ENCODE data around the gene ISL2.

Gene ISL2

DNA sequence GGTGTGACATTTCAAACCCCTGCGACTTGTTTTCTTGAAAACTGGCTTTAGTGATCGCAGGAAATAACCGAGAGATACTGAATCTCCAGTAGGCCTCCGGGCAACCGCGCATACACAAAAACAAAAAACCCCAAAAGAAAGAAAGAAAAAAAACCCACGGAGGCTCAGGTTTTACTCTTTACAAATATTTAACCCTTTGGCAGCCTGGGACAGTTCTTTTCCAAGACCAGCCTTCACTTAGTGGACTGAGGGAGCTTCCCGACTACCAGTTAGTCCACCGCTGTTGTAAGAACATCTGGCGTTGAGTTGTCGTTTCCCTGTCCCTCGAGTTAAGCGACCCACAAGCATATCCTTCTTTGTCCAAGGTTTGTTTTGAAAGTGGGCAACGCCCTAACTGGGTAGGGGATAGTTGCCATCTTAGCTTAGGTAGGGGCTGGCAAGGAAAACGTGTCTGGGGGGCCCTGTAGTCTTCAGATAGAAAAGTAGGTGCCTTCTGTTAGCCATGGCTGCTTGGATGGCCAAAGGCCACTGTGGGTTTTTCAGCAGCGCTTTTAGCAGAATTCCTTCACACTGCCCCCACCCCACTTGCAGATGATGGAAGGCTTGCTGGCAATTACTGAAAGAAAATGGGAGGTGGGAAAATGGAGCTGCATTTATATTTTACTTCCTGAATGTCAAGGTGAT is 6.9 kb downstream of the ISL2 start:
- DNase-seq, result no peak

DNA sequence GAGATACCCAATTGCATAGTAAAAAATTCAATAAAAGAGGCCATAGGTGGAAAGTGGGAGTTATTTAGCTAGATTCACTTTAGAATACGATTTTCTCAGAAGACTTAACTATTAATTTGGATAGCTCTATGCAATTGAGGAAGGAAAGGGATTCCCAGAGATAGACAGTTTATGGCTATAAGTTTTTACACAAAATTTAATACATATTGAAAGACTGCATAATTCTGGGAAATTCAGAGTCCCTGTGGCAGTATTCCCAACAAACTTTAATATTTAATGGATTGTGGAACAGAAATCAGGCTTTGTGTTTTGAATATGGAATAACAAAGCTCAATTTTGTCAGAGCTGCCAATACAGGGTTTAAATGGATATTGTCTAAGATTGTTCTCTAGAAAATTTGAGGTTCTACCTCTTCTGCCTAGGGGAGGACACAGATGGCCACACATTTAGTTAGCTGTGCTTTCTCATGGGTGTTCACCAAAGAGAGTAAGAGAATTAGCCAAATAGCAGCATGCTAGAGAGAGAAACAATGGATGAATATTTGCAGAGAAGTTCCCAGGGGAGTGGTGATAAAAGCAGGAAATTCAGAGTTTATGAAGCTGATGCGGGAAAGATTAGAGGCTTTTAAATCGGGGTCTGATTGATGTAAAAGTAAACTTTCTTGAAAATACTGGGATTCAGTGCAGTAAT is 8.5 kb downstream of the ISL2 start:
- no peak for DNase-seq

GRCh38 chr15:76345583-76345879 is 9.0 kb downstream of the ISL2 start:
- DNase-seq, result no peak

DNA sequence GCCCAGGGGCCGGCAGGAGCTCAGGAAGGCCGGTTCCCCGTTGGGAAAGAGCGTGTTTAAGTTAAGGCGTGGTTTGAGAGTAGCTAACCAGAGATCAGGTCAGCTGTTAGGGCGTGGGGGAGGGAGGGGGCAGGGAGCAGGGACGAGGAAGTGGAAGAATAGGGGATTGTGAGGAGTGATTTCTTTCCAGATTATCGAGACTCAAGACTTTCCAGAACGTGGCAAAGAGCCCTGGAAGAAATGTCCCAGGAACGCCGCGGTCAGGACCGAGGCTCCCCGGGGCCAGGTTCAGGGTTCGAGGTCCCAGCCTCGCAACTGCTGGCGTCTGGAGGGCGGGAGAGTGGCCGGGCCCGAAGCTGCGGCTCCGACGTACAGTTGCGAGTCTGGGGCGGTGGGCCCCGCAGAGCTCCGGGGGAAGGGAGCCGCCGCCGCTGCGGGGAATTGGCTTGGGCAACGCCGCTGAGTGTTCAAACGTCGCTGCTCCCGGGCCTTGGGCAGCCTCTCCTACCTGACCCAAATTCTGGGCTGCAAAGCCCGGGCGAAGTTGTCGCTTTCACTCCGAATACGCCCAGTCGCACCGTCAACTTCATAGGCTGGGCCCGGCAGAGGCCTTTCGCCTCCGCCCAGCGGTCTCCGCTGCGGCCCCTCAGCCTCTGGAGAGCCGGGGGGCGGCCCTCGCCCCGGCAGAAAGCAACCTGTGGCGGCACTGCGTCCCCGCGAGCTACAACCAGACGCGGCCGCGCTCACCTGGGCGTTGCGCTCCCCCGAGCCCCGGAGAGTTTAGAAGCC is 9.5 kb downstream of the ISL2 start:
- DNase-seq, result peak; percentile 33

- peak; percentile 39 for DNase-seq
These were observed 10.3 kb downstream of the ISL2 start for GRCh38 chr15:76346669-76347481.

DNA sequence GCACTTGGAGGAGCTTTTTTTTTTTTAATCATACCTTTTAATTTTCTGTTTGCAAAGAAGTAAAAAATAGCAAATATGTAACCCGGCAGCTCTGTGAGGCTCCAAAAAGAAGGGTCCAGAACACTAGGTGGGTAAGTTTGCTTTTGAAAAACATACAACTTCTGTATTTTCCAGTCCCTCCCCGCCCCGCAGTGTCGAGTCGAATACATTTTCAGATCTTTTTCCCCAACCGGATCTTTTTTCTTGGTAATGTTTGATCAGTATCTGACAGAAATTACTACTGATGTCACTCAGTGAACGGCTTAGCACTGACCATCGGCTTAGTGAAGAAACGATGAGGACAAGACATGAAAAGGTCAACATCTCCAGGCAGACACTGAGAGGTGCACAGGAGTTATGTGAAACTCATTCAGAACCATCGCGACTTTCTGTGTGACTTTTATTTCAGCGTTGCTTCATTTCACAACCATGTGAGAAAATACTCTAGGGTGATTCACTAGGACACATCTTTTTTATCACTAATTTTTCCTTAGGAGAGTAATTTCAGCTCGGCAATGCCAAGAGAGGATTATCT is 11.0 kb downstream of the ISL2 start:
- no peak for DNase-seq

DNA sequence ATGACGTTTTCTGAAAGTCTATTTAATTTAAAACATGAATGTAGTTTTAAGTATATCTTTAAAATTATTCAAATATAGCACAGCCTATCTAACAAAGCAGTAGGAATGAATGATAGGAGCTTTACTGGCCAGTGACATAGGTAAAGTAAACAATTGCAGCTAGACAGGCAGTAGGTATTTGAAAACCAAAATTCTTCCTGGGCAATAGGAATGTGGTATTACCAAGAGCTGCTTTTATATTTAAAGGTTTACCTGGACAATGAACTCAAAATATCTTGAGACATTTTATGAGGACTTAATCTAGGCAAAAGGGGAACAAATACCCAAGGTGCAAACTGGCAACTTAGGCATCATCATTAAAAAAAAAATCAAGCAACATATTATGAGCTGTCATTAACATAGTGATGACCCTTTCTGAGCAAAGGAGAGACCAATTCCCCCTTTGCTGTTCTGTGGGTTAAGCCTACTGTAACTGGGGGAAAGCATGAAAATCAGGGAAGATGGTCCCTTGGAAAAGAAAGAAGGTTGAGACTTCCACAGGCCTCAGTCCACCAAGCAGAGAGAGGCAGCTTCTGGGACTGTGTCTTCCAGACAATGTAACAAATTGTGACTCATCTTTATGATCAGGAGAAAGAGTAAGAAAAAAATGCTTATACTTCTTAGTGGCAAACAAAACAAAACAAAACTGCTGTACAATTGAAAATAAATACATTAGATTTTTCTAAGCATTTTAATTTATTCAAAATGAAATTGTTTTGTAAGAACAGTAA is 12.9 kb downstream of the ISL2 start:
- no peak for DNase-seq

GRCh38 chr15:76353023-76353577 is 16.5 kb downstream of the ISL2 start:
- no peak for DNase-seq

DNA sequence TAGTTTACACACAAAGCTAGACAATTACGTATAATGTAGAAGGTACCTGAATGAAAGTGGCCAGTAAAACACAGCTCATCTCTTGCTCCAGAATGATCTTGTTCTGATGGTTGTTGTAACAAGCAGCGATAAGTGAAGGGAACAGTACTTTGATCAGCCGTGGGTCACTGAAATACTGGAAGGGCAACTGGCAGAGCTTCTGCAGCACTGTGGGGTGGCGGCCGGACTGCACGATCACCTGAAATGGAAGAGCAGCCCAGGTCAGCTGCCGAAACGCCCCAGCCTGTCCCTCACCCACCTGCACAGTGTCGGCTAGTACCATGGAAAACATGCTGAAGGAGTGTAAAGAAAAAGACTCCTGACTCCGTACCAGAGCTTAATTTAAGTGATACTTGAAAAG is 17.3 kb downstream of the ISL2 start:
- no peak for DNase-seq

GRCh38 chr15:76354823-76355440 is 18.4 kb downstream of the ISL2 start:
- no peak for DNase-seq

- no peak for DNase-seq
These were observed 21.9 kb downstream of the ISL2 start for GRCh38 chr15:76358453-76358852.

GRCh38 chr15:76359152-76359551 is 22.6 kb downstream of the ISL2 start:
- no peak for DNase-seq

- DNase-seq, result no peak
These were observed 23.8 kb downstream of the ISL2 start for GRCh38 chr15:76360416-76360815.

DNA sequence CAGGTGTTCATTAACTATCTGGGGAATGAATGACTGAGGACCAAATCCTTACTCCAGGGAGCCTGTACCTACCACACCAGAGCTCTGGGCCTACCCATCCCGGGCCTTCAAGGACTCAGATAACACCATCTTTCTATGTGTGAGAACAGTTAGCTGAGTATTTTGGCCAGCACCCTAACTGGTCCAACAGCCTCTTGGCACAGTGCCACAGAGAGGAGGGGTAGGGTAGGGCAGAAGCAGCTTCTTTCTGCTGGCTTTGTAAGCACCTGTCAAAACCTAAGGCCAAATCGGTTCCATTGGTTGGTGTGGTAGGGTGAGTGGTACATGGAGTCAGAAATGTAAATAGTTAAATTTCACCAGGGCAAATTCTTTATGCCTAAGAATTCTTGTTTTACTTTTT is 26.7 kb downstream of the ISL2 start:
- no peak for DNase-seq

GRCh38 chr15:76366714-76367113 is 30.1 kb downstream of the ISL2 start:
- no peak for DNase-seq

DNA sequence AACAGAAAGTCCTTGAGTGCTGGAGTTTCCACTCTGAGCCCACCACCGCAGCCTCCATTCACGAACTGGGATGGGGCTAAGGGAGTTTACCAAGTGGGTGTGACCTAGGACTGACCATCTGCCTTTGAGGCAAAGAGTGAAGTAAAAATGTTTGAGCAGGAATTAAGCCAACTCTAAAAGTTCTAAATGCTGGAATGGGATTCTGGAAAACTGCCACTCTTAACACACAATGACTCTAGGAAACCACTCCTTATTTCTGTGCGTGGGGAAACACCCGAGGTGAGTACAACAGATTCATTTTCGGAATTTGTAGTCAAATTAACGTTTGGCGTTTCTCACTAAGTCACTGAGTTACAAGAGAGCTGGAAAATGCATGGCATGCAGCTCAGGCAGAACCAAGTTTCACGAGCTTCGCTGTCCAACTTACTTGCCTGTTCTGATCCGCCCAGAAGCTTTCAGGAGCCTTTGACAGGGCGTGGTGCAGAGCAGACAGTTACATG is 31.6 kb downstream of the ISL2 start:
- DNase-seq, result no peak

DNA sequence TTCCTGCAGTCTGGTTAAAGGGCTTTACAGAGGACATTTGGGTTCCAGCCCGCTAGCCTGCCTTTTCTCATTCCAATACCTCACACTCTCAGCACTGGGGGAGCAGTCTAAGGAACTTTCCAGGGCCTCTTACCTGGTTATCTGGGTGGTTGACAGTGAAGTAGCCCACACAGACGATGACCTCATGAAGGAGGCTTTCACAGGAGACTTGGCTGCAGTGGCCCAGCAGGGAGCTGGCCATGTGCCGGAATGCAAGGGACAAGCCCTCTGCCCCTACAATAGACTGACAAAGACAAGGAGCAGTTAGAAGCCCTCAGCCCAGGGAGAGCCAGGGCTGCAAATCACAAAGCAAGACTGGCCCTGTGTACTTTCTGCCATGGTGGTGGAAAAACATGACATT is 39.5 kb downstream of the ISL2 start:
- DNase-seq, result no peak

GRCh38 chr15:76376816-76377215 is 40.2 kb downstream of the ISL2 start:
- DNase-seq, result no peak

DNA sequence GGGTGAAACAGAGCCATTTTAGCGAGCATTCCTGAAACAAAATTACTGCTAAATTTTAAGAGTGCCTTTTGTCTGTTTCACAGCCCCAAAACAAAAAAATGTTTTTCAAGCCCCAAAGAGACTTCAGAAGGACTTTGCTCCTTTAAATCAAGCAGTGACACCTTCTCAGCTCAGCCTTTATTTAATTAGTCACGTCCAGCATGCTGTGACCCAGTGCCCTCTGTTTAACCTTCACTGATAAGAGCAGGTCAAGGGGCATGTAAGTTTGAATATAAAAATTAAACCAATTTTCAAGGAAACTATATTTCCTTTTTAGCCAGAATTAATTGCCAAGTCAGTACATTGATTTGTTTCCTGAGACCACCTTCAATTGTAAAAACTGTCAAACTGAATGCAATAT is 40.6 kb downstream of the ISL2 start:
- DNase-seq, result no peak

DNA sequence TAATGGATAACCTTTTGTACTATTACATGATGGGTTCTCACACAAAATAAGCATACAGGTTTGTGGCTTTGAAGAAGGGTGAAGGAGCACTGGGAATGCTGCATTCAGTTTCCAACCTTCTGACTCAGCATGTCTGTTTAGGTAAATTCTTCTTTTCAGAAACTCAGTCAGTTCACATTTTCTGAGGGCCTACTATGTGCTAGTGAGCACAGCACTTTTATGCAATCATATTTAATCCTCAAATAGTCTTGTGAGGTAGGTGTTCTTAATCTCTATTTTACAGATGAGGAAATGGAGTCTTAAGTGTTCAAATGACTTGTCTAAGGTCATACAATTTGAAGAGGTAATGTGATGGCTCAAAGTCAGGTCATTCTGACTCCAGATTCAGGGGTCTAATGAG is 41.2 kb downstream of the ISL2 start:
- DNase-seq, result no peak

GRCh38 chr15:76378691-76379090 is 42.1 kb downstream of the ISL2 start:
- DNase-seq, result no peak

Measured in stimulated activated CD8-positive, alpha-beta memory T cell treated with anti-CD3 and anti-CD28 coated beads, Interleukin-4, amount 100 ng/mL, for 48 hours (primary cell).